ENCODE measurements around the gene KRTAP5-5.
"Not testable (repeated sequence)": the region's sequence is repeated elsewhere in the genome, so short reads cannot be mapped to it uniquely, and the experiment has no call there.

The KRTAP5-5 gene

DNA sequence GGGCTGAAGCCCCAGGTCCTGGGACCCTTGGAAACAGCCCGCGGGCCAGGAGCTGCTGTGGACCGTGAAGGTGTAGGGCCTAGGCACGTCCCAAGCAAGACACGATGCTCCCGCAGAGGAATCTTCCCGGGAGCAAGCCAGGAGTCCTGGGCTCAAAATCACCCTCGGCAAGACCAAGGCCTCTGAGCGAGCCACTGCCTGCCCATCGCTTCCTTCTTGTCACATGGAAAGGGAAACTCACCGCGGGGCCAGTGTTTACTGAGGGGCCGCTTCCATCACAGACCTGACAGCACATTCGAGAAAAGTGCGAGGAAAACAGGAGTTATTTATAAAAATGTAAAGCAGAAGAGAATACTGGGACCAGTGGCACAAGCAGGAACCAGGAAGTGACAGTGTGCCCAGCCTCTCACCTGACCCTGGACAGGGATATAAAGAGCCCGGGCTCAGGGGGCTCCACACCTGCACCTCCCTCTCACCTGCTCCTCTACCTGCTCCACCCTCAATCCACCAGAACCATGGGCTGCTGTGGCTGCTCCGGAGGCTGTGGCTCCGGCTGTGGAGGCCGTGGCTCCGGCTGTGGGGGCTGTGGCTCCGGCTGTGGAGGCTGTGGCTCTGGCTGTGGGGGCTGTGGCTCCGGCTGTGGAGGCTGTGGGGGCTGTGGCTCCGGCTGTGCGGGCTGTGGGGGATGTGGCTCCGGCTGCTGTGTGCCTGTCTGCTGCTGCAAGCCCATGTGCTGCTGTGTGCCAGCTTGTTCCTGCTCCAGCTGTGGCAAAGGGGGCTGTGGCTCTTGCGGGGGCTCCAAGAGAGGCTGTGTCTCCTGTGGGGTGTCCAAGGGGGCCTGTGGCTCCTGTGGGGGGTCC lies at the start of gene KRTAP5-5:
Gene KRTAP5-5, plus strand, starts transcription at position 450 of the 860 bp plus-strand sequence. Its CDS starts 66 bp downstream, at position 516.
- in situ Hi-C loops (cut with HindIII; ENCODE audit: low sequenced_read_pairs) = no loop called here

- in situ Hi-C loops (cut with HindIII; ENCODE audit: low sequenced_read_pairs) = no loop called here
These were observed 47.6 kb upstream of the KRTAP5-5 start for GRCh38 chr11:1581976-1582375.

GRCh38 chr11:1582909-1583308 lies 46.7 kb upstream of the KRTAP5-5 start:
- in situ Hi-C loops (cut with HindIII; ENCODE audit: low sequenced_read_pairs) = not testable (repeated sequence)

DNA sequence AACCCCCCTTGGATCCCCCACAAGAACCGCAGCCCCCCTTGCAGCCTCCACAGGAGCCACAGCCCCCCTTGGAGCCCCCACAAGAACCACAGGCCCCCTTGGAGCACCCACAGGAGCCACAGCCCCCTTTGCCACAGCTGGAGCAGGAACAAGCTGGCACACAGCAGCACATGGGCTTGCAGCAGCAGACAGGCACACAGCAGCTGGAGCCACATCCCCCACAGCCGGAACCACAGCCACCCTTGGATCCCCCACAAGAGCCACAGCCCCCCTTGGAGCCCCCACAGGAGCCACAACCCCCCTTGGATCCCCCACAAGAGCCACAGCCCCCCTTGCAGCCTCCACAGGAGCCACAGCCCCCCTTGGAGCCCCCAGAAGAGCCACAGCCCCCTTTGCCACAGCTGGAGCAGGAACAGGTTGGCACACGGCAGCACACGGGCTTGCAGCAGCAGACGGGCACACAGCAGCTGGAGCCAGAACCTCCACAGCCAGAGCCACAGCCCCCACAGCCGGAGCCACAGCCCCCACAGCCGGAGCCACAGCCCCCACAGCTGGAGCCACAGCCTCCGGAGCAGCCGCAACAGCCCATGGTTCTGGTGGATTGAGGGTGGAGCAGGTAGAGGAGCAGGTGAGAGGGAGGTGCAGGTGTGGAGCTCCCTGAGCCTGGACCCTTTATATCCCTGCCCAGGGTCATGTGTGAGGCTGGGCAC lies 44.8 kb upstream of the KRTAP5-5 start, which contains the start of gene KRTAP5-1:
Gene KRTAP5-1, minus strand, starts transcription at position 623 of the 710 bp plus-strand sequence. Its CDS starts 34 bp downstream, at position 589.
- in situ Hi-C loops (cut with HindIII; ENCODE audit: low sequenced_read_pairs) = not testable (repeated sequence)

DNA sequence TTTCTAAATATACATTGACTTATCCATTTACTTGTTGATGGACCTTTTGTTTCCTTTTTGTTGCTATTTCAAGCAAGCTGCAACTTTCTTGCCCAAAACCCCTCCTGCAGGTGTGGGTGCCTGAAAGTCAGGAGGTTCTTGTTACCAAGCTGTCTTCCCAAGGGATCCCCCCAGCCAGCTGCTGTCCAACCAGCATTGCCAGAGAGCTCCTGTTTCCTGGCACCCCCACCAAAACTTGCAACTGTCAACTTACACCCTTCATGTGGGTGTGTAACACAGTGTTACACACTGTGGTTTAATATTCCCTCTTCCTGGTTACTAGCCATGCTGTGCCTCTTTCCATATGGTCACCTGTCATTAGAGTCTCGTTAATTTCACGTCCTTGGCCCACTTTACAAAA lies 42.9 kb upstream of the KRTAP5-5 start:
- in situ Hi-C loops (cut with HindIII; ENCODE audit: low sequenced_read_pairs) = no loop called here

GRCh38 chr11:1589191-1589963 lies 40.2 kb upstream of the KRTAP5-5 start:
- in situ Hi-C loops (cut with HindIII; ENCODE audit: low sequenced_read_pairs) = not testable (repeated sequence)

DNA sequence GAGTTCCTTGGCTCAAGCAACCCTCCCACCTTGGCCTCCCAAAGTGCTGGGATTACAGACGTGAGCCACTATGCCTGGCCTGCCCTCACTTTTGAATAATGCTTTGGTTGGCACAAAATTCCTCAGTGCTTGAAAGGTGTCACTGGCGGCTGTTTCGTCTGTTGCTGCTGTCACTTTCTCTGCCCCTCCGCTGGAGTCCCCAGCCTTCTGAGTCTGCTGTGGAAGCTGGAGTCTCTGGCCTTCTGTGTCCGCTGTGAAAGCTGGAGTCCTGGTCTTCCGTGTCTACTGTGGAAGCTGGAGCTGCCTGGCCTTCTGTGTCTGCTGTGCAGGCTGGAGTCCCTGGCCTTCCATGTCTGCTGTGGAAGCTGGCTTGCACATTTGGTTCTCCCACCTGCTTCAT lies 39.6 kb upstream of the KRTAP5-5 start:
- in situ Hi-C loops (cut with HindIII; ENCODE audit: low sequenced_read_pairs) = no loop called here

- in situ Hi-C loops (cut with HindIII; ENCODE audit: low sequenced_read_pairs) = no loop called here
These were observed 36.9 kb upstream of the KRTAP5-5 start for GRCh38 chr11:1592628-1593027.

GRCh38 chr11:1595994-1596575 lies 33.5 kb upstream of the KRTAP5-5 start:
- in situ Hi-C loops (cut with HindIII; ENCODE audit: low sequenced_read_pairs) = not testable (repeated sequence)

DNA sequence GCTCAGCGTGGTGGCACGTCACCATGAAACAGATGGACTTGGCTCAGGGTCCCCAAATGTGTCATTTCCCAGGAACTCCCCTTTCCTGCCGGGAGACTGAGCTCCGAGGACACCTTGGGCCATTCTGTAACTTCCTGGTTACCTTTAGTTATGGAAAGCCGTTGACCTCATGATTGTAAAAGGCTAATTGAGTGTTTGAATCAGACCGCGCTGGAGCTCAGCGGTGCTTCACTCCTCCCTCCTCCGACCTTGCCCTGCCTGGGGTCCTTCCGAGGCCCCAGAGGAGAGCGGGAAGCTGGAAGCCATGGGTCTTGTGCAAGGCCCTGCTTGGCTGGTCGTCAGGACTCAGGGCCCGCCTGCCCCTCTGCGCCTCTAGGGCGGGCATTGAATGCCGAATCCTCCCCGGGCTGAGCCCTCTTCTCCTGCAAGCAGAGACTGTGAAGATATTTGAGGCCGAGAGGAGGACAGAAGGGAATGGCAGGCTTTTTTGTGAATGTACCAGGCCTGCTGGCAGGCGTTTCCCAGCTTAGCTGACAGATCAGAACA lies 32.9 kb upstream of the KRTAP5-5 start:
- in situ Hi-C loops (cut with HindIII; ENCODE audit: low sequenced_read_pairs) = not testable (repeated sequence)

- in situ Hi-C loops (cut with HindIII; ENCODE audit: low sequenced_read_pairs) = no loop called here
These were observed 32.1 kb upstream of the KRTAP5-5 start for GRCh38 chr11:1597331-1597993.

GRCh38 chr11:1597994-1598380 lies 31.6 kb upstream of the KRTAP5-5 start, which contains the start of gene KRTAP5-2:
TSS of gene KRTAP5-2 (minus strand) at chr11:1598294. CDS start at chr11:1598250, 44 bp downstream.
- in situ Hi-C loops (cut with HindIII; ENCODE audit: low sequenced_read_pairs) = no loop called here

GRCh38 chr11:1598406-1598805 lies 31.2 kb upstream of the KRTAP5-5 start:
- in situ Hi-C loops (cut with HindIII; ENCODE audit: low sequenced_read_pairs) = not testable (repeated sequence)

GRCh38 chr11:1598816-1599215 lies 30.8 kb upstream of the KRTAP5-5 start:
- in situ Hi-C loops (cut with HindIII; ENCODE audit: low sequenced_read_pairs) = no loop called here

DNA sequence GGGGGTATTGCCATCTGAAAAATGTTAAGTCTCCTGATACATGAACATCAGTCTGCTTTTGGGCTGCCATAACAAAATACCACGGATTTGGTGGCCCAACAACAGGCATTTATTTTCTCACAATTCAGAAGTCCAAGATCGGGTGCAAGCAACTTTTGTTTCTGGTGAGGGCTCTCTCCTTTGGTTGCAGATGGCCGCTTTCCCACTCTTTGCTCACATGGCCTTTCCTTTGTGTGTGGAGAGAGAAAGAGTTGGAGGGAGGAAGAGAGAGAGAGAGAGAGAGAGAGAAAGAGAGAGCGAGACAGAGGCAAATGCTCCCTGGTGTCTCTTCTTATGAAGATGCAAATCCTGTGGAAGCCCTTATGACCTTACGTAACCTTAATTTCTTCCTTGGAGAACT lies 28.9 kb upstream of the KRTAP5-5 start:
- in situ Hi-C loops (cut with HindIII; ENCODE audit: low sequenced_read_pairs) = no loop called here

DNA sequence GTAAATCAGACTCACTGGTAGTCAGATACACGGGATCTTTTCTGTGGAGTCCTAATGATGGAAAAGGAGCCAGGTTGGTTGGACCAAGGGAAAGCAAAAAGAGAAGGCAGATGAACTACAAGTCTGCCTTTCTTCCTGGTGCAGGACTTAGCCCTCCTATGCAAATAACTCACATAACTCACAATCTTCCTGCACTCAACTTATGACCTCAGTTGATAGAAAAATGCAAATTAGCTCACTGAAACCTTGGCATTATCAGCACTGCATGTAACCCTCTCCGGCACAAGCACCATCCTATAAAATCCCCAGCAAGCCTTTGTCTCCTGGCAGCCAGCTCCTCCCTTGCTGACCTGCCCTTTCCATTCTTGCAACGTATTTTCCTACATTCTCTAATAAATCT lies 27.9 kb upstream of the KRTAP5-5 start:
- in situ Hi-C loops (cut with HindIII; ENCODE audit: low sequenced_read_pairs) = not testable (repeated sequence)

GRCh38 chr11:1603629-1604028 lies 25.9 kb upstream of the KRTAP5-5 start:
- in situ Hi-C loops (cut with HindIII; ENCODE audit: low sequenced_read_pairs) = no loop called here

DNA sequence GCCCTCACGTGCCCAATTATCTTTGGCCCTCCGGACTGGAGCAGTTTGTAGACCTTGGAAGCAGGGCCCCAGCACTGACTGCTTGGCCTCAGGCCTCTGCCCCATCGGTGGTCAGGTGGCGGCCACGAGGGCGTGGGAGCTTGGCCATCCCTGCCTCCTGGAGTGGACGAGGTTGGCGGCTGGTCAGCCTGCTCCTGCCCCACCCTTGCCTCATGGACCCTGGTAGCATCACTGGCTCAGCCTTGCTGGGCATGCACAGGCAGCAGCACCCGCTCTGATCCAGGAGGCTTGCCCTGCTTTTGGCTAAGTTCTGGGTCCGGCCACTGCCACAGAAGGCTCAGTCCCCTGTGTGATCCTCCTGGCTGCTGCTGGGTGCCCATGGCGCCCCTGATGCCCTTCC lies 25.4 kb upstream of the KRTAP5-5 start:
- in situ Hi-C loops (cut with HindIII; ENCODE audit: low sequenced_read_pairs) = no loop called here

DNA sequence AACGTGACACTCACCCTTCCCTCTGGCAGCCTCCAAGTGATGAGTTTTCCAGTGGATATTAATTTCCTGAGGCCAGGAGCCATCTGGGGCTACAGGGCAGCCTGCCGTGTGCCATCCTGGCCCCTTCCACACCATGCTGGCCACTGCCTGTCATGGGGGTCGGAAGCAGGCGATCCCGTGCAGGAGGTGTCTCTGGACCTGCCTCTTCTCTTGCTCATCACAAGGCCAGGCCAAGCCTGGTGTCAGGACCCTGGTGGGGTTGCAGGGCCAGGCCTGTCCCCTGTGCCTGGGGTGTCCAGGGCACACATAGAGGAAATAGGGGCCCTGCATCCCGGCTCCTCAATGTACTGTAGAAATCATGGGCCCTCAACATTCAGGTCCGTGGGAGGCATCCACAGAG lies 24.9 kb upstream of the KRTAP5-5 start:
- in situ Hi-C loops (cut with HindIII; ENCODE audit: low sequenced_read_pairs) = no loop called here

GRCh38 chr11:1605923-1606322 lies 23.7 kb upstream of the KRTAP5-5 start:
- in situ Hi-C loops (cut with HindIII; ENCODE audit: low sequenced_read_pairs) = not testable (repeated sequence)
